ENCODE results near the gene LIME1. TPM values are rescaled to one million over a fixed set of nuclear protein-coding genes. Genes with fewer than 3 reads are reported as not detected.

Gene LIME1
- total and polyA plus RNA-seq, 4 donors, result 21.2 to 69.0 (median 51.6) TPM

DNA sequence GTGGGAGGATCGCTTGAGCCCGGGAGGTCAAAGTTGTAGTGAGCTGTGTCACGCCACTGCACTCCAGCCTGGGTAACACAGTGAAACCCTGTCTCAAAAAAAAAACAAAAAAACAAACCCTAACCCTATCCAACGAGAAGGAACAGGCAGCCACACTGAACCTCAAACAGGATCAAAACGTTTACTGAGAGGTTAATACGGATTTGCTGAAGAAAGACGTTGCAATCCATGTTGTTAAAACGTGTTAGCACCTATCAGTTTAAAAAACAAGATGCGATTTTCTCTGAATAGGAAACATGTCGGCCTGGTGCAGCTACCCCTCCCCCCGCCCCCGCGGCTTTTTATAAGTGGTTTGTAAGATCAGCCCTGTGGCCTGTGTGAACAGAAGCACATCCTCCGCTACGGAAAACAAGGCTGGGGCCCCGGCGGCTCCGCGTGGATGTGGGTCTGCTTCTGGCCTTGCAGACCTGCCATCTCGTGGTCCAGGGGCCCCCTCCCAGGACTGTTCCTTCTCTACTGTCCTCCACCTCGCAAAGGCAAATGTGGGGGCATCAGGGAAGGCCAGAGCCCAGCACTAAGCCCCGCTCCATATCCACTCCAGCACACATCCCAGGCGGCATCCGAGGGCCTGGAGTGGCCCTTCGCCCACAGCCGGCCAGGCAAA lies 14.5 kb downstream of the LIME1 start:
- H3K4me3 ChIP-seq (ENCODE audit: low read depth in 1 of 3, low read length in 3 of 3), result no peak overlapping the region
- 77% methylated on average over 26 of the region's 26 CpGs for WGBS
- H3K36me3 ChIP-seq (ENCODE audit: control insufficient read depth in 4 of 4, insufficient read depth in 3 of 4, low read depth in 1 of 4, low read length in 3 of 4), result no peaks in the 10 kb centered on the region
- peak overlapping the region in 1 of 2 donors; percentile 20 for H3K27ac ChIP-seq (ENCODE audit: low read depth in 1 of 2, low read length in 2 of 2)
- no peaks in the 10 kb centered on the region for H3K4me1 ChIP-seq (ENCODE audit: control insufficient read depth in 4 of 4, insufficient read depth in 4 of 4, low read length in 3 of 4)
- no peaks in the 10 kb centered on the region for H3K9me3 ChIP-seq (ENCODE audit: control insufficient read depth in 4 of 4, low read length in 3 of 4)
- no peak for DNase-seq (ENCODE audit: low spot score)
- TF ChIP-seq, protein P1, sequence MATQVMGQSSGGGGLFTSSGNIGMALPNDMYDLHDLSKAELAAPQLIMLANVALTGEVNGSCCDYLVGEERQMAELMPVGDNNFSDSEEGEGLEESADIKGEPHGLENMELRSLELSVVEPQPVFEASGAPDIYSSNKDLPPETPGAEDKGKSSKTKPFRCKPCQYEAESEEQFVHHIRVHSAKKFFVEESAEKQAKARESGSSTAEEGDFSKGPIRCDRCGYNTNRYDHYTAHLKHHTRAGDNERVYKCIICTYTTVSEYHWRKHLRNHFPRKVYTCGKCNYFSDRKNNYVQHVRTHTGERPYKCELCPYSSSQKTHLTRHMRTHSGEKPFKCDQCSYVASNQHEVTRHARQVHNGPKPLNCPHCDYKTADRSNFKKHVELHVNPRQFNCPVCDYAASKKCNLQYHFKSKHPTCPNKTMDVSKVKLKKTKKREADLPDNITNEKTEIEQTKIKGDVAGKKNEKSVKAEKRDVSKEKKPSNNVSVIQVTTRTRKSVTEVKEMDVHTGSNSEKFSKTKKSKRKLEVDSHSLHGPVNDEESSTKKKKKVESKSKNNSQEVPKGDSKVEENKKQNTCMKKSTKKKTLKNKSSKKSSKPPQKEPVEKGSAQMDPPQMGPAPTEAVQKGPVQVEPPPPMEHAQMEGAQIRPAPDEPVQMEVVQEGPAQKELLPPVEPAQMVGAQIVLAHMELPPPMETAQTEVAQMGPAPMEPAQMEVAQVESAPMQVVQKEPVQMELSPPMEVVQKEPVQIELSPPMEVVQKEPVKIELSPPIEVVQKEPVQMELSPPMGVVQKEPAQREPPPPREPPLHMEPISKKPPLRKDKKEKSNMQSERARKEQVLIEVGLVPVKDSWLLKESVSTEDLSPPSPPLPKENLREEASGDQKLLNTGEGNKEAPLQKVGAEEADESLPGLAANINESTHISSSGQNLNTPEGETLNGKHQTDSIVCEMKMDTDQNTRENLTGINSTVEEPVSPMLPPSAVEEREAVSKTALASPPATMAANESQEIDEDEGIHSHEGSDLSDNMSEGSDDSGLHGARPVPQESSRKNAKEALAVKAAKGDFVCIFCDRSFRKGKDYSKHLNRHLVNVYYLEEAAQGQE (IDR thresholded peaks at IDR 0.05), result no peak
- no peak for TF ChIP-seq GABPA (IDR thresholded peaks at IDR 0.05 in 1 of 2, conservative IDR thresholded peaks at IDR 0.05 in 1 of 2)
- TF ChIP-seq RAD21 (IDR thresholded peaks at IDR 0.05), result no peak
- TF ChIP-seq FOXA2 (IDR thresholded peaks at IDR 0.05), result no peak
- TF ChIP-seq, protein P2, sequence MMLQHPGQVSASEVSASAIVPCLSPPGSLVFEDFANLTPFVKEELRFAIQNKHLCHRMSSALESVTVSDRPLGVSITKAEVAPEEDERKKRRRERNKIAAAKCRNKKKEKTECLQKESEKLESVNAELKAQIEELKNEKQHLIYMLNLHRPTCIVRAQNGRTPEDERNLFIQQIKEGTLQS (IDR thresholded peaks at IDR 0.05), result no peak
- TF ChIP-seq, protein P3, sequence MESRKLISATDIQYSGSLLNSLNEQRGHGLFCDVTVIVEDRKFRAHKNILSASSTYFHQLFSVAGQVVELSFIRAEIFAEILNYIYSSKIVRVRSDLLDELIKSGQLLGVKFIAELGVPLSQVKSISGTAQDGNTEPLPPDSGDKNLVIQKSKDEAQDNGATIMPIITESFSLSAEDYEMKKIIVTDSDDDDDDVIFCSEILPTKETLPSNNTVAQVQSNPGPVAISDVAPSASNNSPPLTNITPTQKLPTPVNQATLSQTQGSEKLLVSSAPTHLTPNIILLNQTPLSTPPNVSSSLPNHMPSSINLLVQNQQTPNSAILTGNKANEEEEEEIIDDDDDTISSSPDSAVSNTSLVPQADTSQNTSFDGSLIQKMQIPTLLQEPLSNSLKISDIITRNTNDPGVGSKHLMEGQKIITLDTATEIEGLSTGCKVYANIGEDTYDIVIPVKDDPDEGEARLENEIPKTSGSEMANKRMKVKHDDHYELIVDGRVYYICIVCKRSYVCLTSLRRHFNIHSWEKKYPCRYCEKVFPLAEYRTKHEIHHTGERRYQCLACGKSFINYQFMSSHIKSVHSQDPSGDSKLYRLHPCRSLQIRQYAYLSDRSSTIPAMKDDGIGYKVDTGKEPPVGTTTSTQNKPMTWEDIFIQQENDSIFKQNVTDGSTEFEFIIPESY (IDR thresholded peaks at IDR 0.05), result no peak
- TF ChIP-seq, protein P4, sequence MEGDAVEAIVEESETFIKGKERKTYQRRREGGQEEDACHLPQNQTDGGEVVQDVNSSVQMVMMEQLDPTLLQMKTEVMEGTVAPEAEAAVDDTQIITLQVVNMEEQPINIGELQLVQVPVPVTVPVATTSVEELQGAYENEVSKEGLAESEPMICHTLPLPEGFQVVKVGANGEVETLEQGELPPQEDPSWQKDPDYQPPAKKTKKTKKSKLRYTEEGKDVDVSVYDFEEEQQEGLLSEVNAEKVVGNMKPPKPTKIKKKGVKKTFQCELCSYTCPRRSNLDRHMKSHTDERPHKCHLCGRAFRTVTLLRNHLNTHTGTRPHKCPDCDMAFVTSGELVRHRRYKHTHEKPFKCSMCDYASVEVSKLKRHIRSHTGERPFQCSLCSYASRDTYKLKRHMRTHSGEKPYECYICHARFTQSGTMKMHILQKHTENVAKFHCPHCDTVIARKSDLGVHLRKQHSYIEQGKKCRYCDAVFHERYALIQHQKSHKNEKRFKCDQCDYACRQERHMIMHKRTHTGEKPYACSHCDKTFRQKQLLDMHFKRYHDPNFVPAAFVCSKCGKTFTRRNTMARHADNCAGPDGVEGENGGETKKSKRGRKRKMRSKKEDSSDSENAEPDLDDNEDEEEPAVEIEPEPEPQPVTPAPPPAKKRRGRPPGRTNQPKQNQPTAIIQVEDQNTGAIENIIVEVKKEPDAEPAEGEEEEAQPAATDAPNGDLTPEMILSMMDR (IDR thresholded peaks at IDR 0.05; ENCODE audit: low read depth, low read length, missing input control), result no peak
- TF ChIP-seq, protein P5, sequence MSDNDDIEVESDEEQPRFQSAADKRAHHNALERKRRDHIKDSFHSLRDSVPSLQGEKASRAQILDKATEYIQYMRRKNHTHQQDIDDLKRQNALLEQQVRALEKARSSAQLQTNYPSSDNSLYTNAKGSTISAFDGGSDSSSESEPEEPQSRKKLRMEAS (IDR thresholded peaks at IDR 0.05), result no peak
- no peak for TF ChIP-seq YY1 (IDR thresholded peaks at IDR 0.05)
- no peak for TF ChIP-seq JUND (IDR thresholded peaks at IDR 0.05)
- no peak for TF ChIP-seq NR2F2 (IDR thresholded peaks at IDR 0.05)
- TF ChIP-seq RXRA (IDR thresholded peaks at IDR 0.05), result no peak
- no peak for TF ChIP-seq HNF4A (conservative IDR thresholded peaks at IDR 0.05)
- TF ChIP-seq FOXA1 (IDR thresholded peaks at IDR 0.05), result no peak
- no peak for TF ChIP-seq HNF4G (IDR thresholded peaks at IDR 0.05)
- no peak for TF ChIP-seq EGR1 (IDR thresholded peaks at IDR 0.05; ENCODE audit: low read depth in 2 of 2)
- TF ChIP-seq TAF1 (conservative IDR thresholded peaks at IDR 0.05), result no peak
- no peak for TF ChIP-seq SP1 (IDR thresholded peaks at IDR 0.05)
- H3K27me3 ChIP-seq (ENCODE audit: control insufficient read depth in 4 of 4, insufficient read depth in 4 of 4, low read length in 3 of 4), result no peaks in the 10 kb centered on the region
- H3K9ac ChIP-seq (ENCODE audit: low read depth in 1 of 2, low read length in 2 of 2), result no peak overlapping the region

Measured in liver (tissue), 9 donors.